ENCODE results near the gene ZNF544. TPM values are rescaled to one million over a fixed set of nuclear protein-coding genes. Genes with fewer than 3 reads are reported as not detected.

The ZNF544 gene
- 21.0 and 23.2 TPM in 2 replicates for total RNA-seq

GRCh38 chr19:58228585-58229254 lies at the start of gene ZNF544:
Gene ZNF544 (plus strand): TSS chr19:58228914. CDS start chr19:58244024, 15,110 bp downstream.

DNA sequence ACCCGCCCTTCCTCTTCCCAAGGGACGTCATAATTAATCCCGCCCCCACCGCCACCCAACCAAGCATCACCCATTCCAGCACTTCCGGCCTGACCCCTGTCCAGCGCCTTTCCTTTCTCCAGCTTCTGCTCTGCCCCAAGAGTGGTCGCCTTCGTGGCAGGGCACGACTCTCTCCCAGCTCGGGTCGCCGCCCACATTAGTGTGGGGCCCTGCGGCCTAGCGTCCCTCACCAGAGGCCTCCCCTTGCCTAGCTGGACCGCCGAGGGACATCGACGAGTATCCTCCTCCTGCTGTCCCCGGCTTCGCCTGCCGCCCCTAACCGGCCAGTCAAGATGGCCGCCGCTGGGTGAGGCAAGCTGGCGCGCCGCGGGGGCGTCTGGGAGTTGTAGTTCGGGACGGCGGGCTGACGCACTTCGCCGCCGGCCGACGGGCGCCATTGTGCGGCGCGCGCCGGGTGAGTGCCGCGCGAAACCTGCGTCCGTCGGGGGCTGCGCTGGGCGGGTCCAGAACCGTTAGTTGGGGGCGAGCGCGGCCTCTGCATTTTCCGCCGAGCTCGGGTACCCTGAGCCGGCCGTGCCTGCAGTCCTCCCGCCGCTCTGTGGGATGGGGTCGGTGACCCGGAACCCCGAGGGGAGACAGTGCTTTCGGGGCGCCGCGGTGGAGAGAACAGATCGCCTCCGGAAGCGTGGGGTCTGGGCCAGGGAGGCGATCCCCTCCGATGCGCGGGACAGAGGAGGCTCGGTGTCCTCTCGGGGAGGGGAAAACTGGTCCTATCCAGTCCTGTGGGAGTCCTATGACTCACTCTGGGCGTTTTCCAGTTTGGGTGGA lies 45.5 kb upstream of the ZNF544 start, which contains the start of gene ZNF274:
Gene ZNF274, plus strand, starts transcription at position 73 of the 828 bp plus-strand sequence. CDS start 905 bp downstream, outside the sequence.

DNA sequence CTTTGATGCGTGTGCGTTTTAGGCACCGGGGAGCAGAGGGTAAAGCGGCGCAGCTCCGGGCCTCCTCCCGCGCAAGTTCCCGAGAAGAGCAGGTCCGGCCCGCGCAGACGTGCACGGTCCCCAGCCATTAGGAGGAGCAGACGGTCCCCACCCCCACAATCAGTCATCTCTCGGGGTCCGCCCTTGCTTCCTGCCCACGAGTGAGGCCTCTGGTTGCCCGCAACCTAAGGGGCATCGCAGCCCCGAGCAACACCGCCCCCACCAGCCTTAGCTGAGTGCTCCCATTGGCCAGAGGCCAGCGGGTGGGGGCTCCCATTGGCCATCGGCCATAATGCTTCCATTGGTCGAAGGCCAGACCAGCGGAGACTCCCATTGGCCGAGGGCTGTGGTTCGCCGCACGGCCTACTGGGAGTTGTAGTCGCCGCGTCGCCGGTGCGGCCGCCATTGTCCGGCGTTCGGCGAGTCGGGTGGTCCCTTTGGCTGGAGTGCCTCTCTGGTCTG lies 49.9 kb downstream of the ZNF544 start, which contains the start of gene ZNF8:
Gene ZNF8, plus strand, starts transcription at position 415 of the 501 bp plus-strand sequence. CDS start 127 bp downstream, outside the sequence.

GRCh38 chr19:58305065-58305931 lies 76.6 kb downstream of the ZNF544 start, which contains the start of gene ERVK3-1:
Gene ERVK3-1 (plus strand): TSS chr19:58305377. CDS start chr19:58312169, 6,792 bp downstream.

Other genes starting within 250 kb of the ZNF544 start
- 8.2 and 8.3 TPM in 2 replicates for gene ZNF606, start 226.1 kb upstream of the ZNF544 start, total RNA-seq
- gene ZSCAN1, start 194.9 kb upstream of the ZNF544 start, total RNA-seq = not detected in 2 replicates
- gene ZNF135, start 169.6 kb upstream of the ZNF544 start, total RNA-seq = 3.3 and 3.4 TPM in 2 replicates
- 34.6 and 41.3 TPM in 2 replicates for gene ZSCAN18, start 130.7 kb upstream of the ZNF544 start, total RNA-seq
- 9.1 and 10.0 TPM in 2 replicates for gene ZNF329, start 78.1 kb upstream of the ZNF544 start, total RNA-seq
- gene ZNF274, start 45.9 kb upstream of the ZNF544 start, total RNA-seq = 14.6 and 18.6 TPM in 2 replicates
- 4.3 and 6.6 TPM in 2 replicates for gene ZNF8, start 50.0 kb downstream of the ZNF544 start, total RNA-seq
- 34.7 and 40.5 TPM in 2 replicates for gene ERVK3-1, start 76.5 kb downstream of the ZNF544 start, total RNA-seq
- 1.9 and 2.0 TPM in 2 replicates for gene ZSCAN22, start 98.1 kb downstream of the ZNF544 start, total RNA-seq
- 16.1 and 31.5 TPM in 2 replicates for gene A1BG, start 124.6 kb downstream of the ZNF544 start, total RNA-seq
- gene ZNF497, start 133.8 kb downstream of the ZNF544 start, total RNA-seq = 0.17 and 0.47 TPM in 2 replicates
- gene ZNF837, start 152.1 kb downstream of the ZNF544 start, total RNA-seq = 3.3 and 7.1 TPM in 2 replicates
- 2,866 and 3,935 TPM in 2 replicates for gene RPS5, start 158.4 kb downstream of the ZNF544 start, total RNA-seq
- 0.09 TPM in 1 of 2 replicates, not detected in the other for gene RNF225, start 166.7 kb downstream of the ZNF544 start, total RNA-seq
- 9.0 and 18.3 TPM in 2 replicates for gene ZNF584, start 179.7 kb downstream of the ZNF544 start, total RNA-seq
- 3.8 and 4.4 TPM in 2 replicates for gene ZNF132, start 211.2 kb downstream of the ZNF544 start, total RNA-seq
- gene ZNF324B, start 222.7 kb downstream of the ZNF544 start, total RNA-seq = 6.2 and 7.1 TPM in 2 replicates
- 9.4 and 10.4 TPM in 2 replicates for gene ZNF324, start 238.2 kb downstream of the ZNF544 start, total RNA-seq
- gene ZNF446, start 247.4 kb downstream of the ZNF544 start, total RNA-seq = 14.0 and 15.7 TPM in 2 replicates

Measured in pericardium fibroblast (primary cell).